NCI-H1694 treated with DMSO at 0.1 percent for 48 hours (cell line): Measurements from ENCODE around the gene ZW10.
"Not testable (repeated sequence)": the region's sequence is repeated elsewhere in the genome, so short reads cannot be mapped to it uniquely, and the experiment has no call there.

Experiments used
- DNase-seq: peaks from one replicate; lab custom pipeline; 2025; lab: John Stamatoyannopoulos, UW

The ZW10 gene

DNA sequence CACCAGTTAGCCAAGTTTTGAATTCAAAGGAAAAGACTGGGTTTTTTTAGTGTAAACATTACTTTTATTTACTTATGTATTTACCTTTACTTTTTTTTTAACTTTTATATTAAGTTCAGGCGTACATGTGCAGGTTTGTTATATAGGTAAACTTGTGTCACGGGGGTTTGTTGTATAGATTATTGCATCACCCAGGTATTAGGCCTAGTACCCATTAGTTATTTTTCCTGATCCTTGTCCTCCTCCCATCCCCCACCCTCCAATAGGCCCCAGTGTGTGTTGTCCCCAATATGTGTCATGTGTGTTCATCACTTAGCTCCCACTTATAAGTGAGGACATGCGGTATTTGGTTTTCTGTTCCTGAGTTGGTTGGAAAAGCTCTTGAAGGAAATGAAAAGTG, 20.6 kb downstream of the ZW10 start:
- DNase-seq, result no peak

DNA sequence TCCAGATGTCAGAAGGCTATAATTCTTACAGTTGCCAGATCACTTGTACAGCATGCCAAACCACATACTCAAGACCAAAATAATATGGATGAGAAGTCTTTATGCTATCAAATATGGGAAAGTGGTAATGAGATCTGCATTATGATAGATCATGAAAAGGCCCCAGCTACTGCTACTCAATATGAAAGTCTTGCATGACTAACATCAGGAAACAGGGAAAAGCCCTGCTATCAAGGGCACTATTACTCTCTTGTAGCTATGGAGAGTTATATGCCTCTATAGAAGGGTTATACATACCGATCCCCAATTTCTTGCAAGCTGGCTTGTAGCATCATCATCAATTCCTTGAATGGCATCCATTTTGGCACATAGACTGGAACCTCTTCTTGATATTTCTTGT, 37.2 kb downstream of the ZW10 start:
- DNase-seq, result no peak

DNA sequence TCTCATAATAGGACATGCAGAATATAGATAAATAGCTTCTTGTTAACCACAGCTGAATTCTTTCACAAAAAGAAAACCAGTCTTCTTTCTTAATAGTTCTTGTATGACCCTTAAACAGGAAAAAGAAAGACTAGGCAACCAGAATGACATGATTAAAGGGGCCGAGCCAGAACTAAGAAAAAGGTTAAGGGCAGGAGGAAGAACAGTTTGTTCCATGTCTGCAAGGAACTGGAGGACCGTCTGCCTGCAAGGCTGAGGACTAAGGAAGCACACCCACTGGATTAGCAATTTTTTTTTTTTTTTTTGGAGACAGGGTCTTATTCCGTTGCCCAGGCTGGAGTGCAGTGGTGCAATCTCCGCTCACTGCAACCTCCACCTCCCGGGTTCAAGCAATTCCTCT, 41.4 kb downstream of the ZW10 start:
- no peak for DNase-seq

GRCh38 chr11:113730887-113731726, 42.4 kb downstream of the ZW10 start:
- DNase-seq, result no peak

GRCh38 chr11:113729456-113729855, 44.0 kb downstream of the ZW10 start:
- no peak for DNase-seq

GRCh38 chr11:113728814-113729213, 44.7 kb downstream of the ZW10 start:
- DNase-seq, result no peak

GRCh38 chr11:113725913-113726312, 47.6 kb downstream of the ZW10 start:
- DNase-seq, result no peak

GRCh38 chr11:113725407-113725806, 48.1 kb downstream of the ZW10 start:
- no peak for DNase-seq

DNA sequence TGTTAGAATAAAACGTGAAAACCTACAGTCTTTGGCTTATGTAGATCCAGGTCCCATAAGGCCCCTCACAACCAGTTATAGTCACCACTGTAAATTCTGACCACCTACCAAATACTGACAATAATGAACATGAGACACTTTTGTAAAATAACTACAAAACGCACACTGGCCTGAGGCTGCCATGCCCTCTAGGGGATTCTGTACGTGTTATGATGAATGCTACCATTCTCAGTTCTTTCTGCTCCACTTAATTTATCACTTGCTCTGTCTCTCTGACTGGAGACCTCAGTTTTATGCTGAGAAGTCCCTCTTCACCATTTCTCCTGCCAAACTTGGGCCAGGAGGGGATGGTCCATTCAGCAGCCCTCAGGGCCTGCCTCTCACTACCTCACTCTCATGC, 48.7 kb downstream of the ZW10 start:
- DNase-seq, result no peak

- DNase-seq, result no peak
These were observed 49.7 kb downstream of the ZW10 start for GRCh38 chr11:113723787-113724186.

- DNase-seq, result no peak
These were observed 50.6 kb downstream of the ZW10 start for GRCh38 chr11:113722934-113723333.

GRCh38 chr11:113722221-113722620, 51.3 kb downstream of the ZW10 start:
- no peak for DNase-seq

DNA sequence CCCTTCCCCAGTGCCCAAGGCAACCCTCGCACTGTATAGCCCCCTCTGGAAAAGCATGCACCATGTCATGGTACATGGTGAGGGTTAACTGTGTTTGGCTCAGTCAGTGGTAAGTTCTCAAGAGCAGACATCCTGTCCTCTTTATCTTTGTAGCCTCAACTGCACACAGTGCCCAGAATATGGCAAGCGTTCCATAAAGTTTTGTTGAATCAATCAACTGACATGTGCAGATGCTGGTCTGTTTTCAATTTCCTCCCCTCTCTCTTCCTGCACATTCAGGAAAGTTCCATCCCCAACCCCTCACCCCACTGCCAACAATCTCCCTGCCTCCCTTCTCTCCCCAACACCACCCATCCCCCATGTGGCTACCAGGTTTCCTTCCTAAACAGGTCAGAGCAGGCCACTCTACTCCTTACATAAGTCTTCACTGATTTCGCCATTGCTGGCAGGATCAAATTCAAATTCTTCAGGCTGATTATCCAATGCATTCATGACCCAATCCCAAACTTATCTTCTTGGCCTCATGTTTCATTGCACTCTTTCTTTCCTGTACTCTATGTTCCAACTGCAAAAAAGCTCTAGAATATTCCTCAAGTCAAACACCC, 51.9 kb downstream of the ZW10 start:
- no peak for DNase-seq

DNA sequence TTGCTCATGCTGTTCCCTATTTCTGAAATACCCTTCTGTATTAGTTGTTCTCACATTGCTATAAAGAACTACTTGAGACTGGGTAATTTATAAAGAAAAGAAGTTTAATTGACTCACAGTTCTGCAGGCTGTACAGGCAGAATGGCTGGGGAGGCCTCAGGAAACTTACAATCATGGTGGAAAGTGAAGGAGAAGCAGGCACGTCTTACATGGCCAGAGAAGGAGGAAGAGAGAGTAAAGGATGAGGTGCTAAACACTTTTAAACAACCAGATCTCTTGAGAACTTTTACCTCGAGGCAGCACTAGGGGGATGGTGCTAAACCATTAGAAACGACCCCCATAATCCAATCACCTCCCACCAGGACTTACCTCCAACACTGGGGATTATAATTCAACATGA, 53.0 kb downstream of the ZW10 start:
- DNase-seq, result not testable (repeated sequence)

GRCh38 chr11:113715882-113716625, 57.4 kb downstream of the ZW10 start:
- DNase-seq, result no peak

GRCh38 chr11:113715273-113715672, 58.2 kb downstream of the ZW10 start:
- DNase-seq, result no peak

DNA sequence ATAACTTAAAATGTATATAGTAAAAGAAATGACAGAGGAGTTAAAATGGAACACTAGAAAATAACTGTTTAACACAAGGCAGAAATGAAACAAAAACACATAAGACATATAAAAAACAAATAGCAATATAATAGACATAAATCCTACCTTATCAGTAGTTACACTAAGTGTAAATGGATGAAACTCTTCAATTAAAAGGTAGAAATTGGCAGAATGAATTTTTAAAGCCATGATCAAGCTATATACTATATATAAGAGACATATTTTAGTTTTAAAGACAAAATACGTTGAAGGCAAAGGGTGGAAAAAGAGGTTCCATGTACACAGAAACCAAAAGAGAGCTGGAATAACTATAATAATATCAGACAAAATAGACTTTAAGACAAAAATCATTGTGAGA, 62.5 kb downstream of the ZW10 start:
- DNase-seq, result no peak

GRCh38 chr11:113705871-113706655, 67.4 kb downstream of the ZW10 start, which contains the start of gene TMPRSS5:
TSS of gene TMPRSS5 (minus strand) at chr11:113706308. CDS start at chr11:113706224, 84 bp downstream.
- no peak for DNase-seq

DNA sequence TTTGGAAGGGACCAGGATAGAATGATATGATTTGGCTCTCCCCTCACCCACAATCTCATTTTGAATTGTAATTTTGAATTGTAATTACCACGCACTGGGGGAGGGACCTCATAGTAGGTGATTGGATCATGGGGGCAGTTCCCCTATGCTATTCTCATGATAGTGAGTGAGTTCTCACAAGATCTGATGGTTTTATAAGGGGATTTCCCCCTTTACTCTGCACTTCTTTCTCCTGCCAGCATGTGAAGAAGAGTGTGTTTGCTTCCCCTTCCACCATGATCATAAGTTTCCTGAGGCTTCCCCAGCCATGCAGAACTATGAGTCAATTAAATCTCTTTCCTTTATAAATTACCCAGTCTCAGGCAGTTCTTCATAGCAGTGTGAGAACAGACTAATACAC, 69.9 kb downstream of the ZW10 start:
- DNase-seq, result not testable (repeated sequence)

DNA sequence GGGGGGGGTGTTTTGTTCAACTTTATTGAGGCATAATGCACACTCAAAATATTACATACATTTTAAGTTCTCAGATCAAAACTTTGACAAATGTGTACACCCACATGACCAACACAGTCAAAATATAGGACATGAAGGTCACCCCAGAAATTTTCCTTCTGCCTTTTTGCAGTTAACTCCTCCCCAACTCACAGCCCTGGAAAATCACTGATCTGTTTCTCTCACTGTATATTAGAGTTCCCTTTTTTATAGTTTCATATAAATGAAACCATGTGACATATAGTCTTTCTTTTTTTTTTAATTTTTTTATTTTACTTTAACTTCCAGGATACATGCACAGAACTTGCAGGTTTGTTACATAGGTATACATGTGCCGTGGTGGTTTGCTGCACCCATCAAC, 72.0 kb downstream of the ZW10 start:
- no peak for DNase-seq

DNA sequence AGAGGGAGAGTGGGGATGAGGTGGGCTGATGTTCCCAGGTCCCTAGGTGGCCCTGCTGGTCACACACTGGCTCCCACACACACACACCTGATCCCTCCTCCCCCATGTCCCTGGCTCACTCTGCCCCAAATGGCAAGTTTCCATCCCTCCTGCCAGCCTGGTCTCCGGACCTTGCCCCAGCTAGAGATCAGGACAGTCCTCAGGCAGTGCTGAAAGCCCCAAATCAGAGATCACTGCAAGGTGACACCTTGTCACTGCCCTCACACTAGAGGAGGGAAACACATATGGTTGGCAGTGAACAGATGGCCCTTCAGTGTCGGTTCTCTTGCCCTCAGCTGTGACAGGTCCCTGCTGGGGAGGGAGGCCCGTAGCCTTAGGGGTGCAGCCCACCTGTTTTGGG, 75.0 kb downstream of the ZW10 start:
- no peak for DNase-seq

DNA sequence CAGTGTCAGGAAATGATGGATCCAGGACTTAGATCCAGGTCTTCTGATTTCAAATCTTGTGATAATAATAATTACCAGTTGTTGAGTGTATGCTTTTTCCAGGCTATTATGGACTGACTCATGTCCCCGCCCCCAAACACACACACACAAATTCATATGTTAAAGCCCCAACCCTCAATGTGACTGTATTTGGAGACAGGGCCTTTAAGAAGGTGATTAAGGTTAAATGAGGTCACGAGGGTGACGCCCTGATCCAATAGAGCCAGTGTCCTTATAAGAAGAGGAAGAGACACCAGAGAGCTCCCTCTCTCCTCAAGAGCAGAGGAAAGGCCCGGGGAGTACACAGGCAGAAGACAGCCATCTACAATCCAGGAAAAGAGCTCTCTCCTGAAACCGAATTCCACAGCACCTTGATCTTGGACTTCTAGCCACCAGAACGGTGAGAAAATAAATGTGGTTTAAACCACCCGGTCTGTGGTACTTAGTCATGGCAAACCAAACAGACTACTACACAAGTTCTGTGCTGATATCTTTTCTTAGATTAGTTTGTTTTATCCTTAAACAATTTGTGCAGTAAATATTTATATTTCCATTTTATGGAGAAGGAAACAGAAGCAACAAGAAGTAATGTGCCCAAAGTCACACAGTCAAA, 75.6 kb downstream of the ZW10 start:
- DNase-seq, result no peak
